ENCODE data around the gene GLI1.

GRCh38 chr12:57459750-57460467 is at the start of gene GLI1:
- no peak for TF ChIP-seq CTCF (optimal IDR thresholded peaks at IDR 0.05 in 1 of 3, IDR thresholded peaks at IDR 0.05 in 1 of 3, conservative IDR thresholded peaks at IDR 0.05 in 1 of 3; ENCODE audit: extremely low read depth in 1 of 3, insufficient read depth in 2 of 3, low read length in 3 of 3)
- TF ChIP-seq EZH2 (IDR thresholded peaks at IDR 0.05; ENCODE audit: low read length), result no peak
